ENCODE data around the gene P2RY8.
A peak's percentile ranks its signal among the peaks of the same experiment; 100 is the strongest.
"Not testable (repeated sequence)": the region's sequence is repeated elsewhere in the genome, so short reads cannot be mapped to it uniquely, and the experiment has no call there.

Gene P2RY8

GRCh38 chrX:1476682-1477081 lies 60.3 kb downstream of the P2RY8 start:
- TF ChIP-seq CTCF (IDR thresholded peaks at IDR 0.05; ENCODE audit: extremely low read depth, insufficient read depth, missing control alignments): no peak
- no peak for DNase-seq (ENCODE audit: low spot score)
- in situ Hi-C loops (cut with MboI; ENCODE audit: low pct_unique_long_range_greater_than_20kb, low sequenced_read_pairs, unreplicated experiment): no loop called here

- no peak for TF ChIP-seq CTCF (IDR thresholded peaks at IDR 0.05; ENCODE audit: extremely low read depth, insufficient read depth, missing control alignments)
- in situ Hi-C loops (cut with MboI; ENCODE audit: low pct_unique_long_range_greater_than_20kb, low sequenced_read_pairs, unreplicated experiment): no loop called here
- DNase-seq (ENCODE audit: low spot score): no peak
Observed at GRCh38 chrX:1475881-1476280, 61.1 kb downstream of the P2RY8 start.

GRCh38 chrX:1475481-1475880 lies 61.5 kb downstream of the P2RY8 start:
- TF ChIP-seq CTCF (IDR thresholded peaks at IDR 0.05; ENCODE audit: extremely low read depth, insufficient read depth, missing control alignments): no peak
- DNase-seq (ENCODE audit: low spot score): no peak
- in situ Hi-C loops (cut with MboI; ENCODE audit: low pct_unique_long_range_greater_than_20kb, low sequenced_read_pairs, unreplicated experiment): no loop called here

- DNase-seq (ENCODE audit: low spot score); in situ Hi-C loops (cut with MboI; ENCODE audit: low pct_unique_long_range_greater_than_20kb, low sequenced_read_pairs, unreplicated experiment): not testable (repeated sequence)
Observed at GRCh38 chrX:1474593-1474992, 62.4 kb downstream of the P2RY8 start.

- no peak for DNase-seq (ENCODE audit: low spot score)
- in situ Hi-C loops (cut with MboI; ENCODE audit: low pct_unique_long_range_greater_than_20kb, low sequenced_read_pairs, unreplicated experiment): no loop called here
- no peak for TF ChIP-seq CTCF (IDR thresholded peaks at IDR 0.05; ENCODE audit: extremely low read depth, insufficient read depth, missing control alignments)
Observed at GRCh38 chrX:1472975-1473374, 64.0 kb downstream of the P2RY8 start.

GRCh38 chrX:1468250-1468772 lies 68.7 kb downstream of the P2RY8 start:
- peak; percentile 74 for DNase-seq (ENCODE audit: low spot score)
- peak; percentile 56 for TF ChIP-seq CTCF (IDR thresholded peaks at IDR 0.05; ENCODE audit: extremely low read depth, insufficient read depth, missing control alignments)
- in situ Hi-C loops (cut with MboI; ENCODE audit: low pct_unique_long_range_greater_than_20kb, low sequenced_read_pairs, unreplicated experiment): no loop called here

- in situ Hi-C loops (cut with MboI; ENCODE audit: low pct_unique_long_range_greater_than_20kb, low sequenced_read_pairs, unreplicated experiment): no loop called here
- TF ChIP-seq CTCF (IDR thresholded peaks at IDR 0.05; ENCODE audit: extremely low read depth, insufficient read depth, missing control alignments): no peak
- DNase-seq (ENCODE audit: low spot score): peak; percentile 72
Observed at GRCh38 chrX:1466971-1467561, 69.9 kb downstream of the P2RY8 start.

Measured in GM13977 (cell line).